ENCODE measurements around the gene TFB2M. TPM values are rescaled to one million over a fixed set of nuclear protein-coding genes. Genes with fewer than 3 reads are reported as not detected.

Gene TFB2M
- total and polyA plus RNA-seq, 2 of the 13 experiments (the other 11 are each of a cell fraction or from before 2014, with no cell fraction given), result 15.7 to 31.4 TPM

DNA sequence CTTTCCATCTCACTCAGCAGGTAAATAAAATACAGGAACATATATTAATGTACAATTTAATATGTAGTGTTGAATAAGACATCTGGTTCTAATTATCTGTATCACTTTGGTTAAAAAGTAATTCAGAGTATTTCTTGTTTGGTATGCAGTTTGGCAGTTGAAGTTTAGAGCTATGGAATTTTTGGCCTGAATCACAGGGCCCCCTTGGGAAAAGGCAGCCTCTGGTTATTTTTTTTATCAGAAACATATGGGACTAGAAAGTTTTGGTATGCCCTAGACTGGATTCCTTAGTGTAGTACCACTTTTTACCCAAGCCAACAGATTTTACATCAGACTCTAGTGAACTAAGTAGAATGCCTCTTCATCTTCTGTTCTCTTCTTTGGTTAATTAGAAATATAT lies 26.6 kb upstream of the TFB2M start:
- TF ChIP-seq, protein P1, sequence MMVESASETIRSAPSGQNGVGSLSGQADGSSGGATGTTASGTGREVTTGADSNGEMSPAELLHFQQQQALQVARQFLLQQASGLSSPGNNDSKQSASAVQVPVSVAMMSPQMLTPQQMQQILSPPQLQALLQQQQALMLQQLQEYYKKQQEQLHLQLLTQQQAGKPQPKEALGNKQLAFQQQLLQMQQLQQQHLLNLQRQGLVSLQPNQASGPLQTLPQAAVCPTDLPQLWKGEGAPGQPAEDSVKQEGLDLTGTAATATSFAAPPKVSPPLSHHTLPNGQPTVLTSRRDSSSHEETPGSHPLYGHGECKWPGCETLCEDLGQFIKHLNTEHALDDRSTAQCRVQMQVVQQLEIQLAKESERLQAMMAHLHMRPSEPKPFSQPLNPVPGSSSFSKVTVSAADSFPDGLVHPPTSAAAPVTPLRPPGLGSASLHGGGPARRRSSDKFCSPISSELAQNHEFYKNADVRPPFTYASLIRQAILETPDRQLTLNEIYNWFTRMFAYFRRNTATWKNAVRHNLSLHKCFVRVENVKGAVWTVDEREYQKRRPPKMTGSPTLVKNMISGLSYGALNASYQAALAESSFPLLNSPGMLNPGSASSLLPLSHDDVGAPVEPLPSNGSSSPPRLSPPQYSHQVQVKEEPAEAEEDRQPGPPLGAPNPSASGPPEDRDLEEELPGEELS (CRISPR knock-in tag; IDR thresholded peaks at IDR 0.05), result no peak
- TF ChIP-seq MZF1 (CRISPR knock-in tag; IDR thresholded peaks at IDR 0.05; ENCODE audit: borderline replicate concordance) (no peak), CHCHD3 (CRISPR knock-in tag; IDR thresholded peaks at IDR 0.05) (no peak), DR1 (CRISPR knock-in tag; IDR thresholded peaks at IDR 0.05) (no peak), ZNF850 (CRISPR knock-in tag; conservative IDR thresholded peaks at IDR 0.05) (no peak), SPEN (CRISPR knock-in tag; IDR thresholded peaks at IDR 0.05; ENCODE audit: low read depth) (no peak), ZNF232 (CRISPR knock-in tag; IDR thresholded peaks at IDR 0.05; ENCODE audit: borderline replicate concordance) (no peak), ZNF747 (CRISPR knock-in tag; IDR thresholded peaks at IDR 0.05; ENCODE audit: borderline replicate concordance) (no peak), ZMYM2 (CRISPR knock-in tag; IDR thresholded peaks at IDR 0.05) (no peak), TCF7 (IDR thresholded peaks at IDR 0.05; ENCODE audit: low read depth) (no peak)
- TF ChIP-seq, protein P2, sequence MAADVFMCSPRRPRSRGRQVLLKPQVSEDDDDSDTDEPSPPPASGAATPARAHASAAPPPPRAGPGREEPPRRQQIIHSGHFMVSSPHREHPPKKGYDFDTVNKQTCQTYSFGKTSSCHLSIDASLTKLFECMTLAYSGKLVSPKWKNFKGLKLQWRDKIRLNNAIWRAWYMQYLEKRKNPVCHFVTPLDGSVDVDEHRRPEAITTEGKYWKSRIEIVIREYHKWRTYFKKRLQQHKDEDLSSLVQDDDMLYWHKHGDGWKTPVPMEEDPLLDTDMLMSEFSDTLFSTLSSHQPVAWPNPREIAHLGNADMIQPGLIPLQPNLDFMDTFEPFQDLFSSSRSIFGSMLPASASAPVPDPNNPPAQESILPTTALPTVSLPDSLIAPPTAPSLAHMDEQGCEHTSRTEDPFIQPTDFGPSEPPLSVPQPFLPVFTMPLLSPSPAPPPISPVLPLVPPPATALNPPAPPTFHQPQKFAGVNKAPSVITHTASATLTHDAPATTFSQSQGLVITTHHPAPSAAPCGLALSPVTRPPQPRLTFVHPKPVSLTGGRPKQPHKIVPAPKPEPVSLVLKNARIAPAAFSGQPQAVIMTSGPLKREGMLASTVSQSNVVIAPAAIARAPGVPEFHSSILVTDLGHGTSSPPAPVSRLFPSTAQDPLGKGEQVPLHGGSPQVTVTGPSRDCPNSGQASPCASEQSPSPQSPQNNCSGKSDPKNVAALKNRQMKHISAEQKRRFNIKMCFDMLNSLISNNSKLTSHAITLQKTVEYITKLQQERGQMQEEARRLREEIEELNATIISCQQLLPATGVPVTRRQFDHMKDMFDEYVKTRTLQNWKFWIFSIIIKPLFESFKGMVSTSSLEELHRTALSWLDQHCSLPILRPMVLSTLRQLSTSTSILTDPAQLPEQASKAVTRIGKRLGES (CRISPR knock-in tag; IDR thresholded peaks at IDR 0.05; ENCODE audit: borderline replicate concordance), result no peak
- H4K20me1 ChIP-seq (ENCODE audit: insufficient read depth, low read length), result no peaks in the 10 kb centered on the region
- no TSS peak for BruUV-seq (replicated peaks)
- no peak for DNase-seq (ENCODE audit: low spot score)
- H3K9ac ChIP-seq (ENCODE audit: insufficient read depth, low read depth, low read length), result no peak overlapping the region
- no peak for FAIRE-seq
- peaks cover 3 to 19% of the 10 kb centered on the region in 2 experiments; a peak in 4 of 5 replicates for H3K36me3 ChIP-seq (replicated peaks in 1 of 2; ENCODE audit: control insufficient read depth in 1 of 2, insufficient read depth in 2 of 2, low read length in 2 of 2)
- H3K27me3 ChIP-seq (ENCODE audit: control insufficient read depth in 1 of 2, insufficient read depth in 2 of 2, low read length in 2 of 2), result no peaks in the 10 kb centered on the region
- ChIA-PET POLR2A (no interaction called here), CTCF (ENCODE audit: low intra/inter-chr PET ratio, low total read pairs) (no interaction called here)
- no peak overlapping the region for H3K4me3 ChIP-seq (replicated peaks in 1 of 3; ENCODE audit: insufficient read depth in 1 of 3, low read depth in 2 of 3, low read length in 3 of 3)
- H3K4me1 ChIP-seq (ENCODE audit: insufficient read depth, low read length), result peaks cover 8% of the 10 kb centered on the region
- no peak for ATAC-seq
- H3K4me2 ChIP-seq (ENCODE audit: low read depth, low read length), result no peak overlapping the region
- in situ Hi-C loops (cut with HindIII; ENCODE audit: extremely low pct_ligation_motif_present, low pct_unique_long_range_greater_than_20kb), result no loop called here
- intact Hi-C loops (cut with micrococcal nuclease; ENCODE audit: unreplicated experiment), result no loop called here
- H2AFZ ChIP-seq (ENCODE audit: low read length), result no peak overlapping the region
- H3K27ac ChIP-seq (ENCODE audit: extremely low read length, insufficient read depth, low read length), result no peak overlapping the region
- peaks cover 9% of the 10 kb centered on the region for H3K79me2 ChIP-seq (ENCODE audit: insufficient read depth, low read length)
- H3K9me3 ChIP-seq (ENCODE audit: low read length), result no peaks in the 10 kb centered on the region
